Testis (tissue), 2 donors: ENCODE data around the gene FHIT.

Source experiments
- CTCF ChIP-seq, 3 experiments: fragments of 450-650 bp in 2 of 3; fragments of 200-600 bp in 1 of 3; sonication (generic) in 1 of 3; IDR thresholded peaks; one replicate each; pipeline ENCODE4 v1.5.1; 2016 to 2019; ENCODE audit warnings: antibody characterized with exemption in 3 of 3, mild to moderate bottlenecking in 2 of 3, moderate library complexity in 1 of 3
- POLR2A ChIP-seq: fragments of 450-650 bp; IDR thresholded peaks from one replicate; pipeline ENCODE4 v1.6.1; 2017; ENCODE audit warnings: antibody characterized with exemption, mild to moderate bottlenecking, moderate library complexity

- TF ChIP-seq CTCF (IDR thresholded peaks at IDR 0.05) (no peak), POLR2A (no peak)
Measured at GRCh38 chr3:60728006-60728405, 523.2 kb downstream of the FHIT start.
